ENCODE data around the gene MTARC2.

DNA sequence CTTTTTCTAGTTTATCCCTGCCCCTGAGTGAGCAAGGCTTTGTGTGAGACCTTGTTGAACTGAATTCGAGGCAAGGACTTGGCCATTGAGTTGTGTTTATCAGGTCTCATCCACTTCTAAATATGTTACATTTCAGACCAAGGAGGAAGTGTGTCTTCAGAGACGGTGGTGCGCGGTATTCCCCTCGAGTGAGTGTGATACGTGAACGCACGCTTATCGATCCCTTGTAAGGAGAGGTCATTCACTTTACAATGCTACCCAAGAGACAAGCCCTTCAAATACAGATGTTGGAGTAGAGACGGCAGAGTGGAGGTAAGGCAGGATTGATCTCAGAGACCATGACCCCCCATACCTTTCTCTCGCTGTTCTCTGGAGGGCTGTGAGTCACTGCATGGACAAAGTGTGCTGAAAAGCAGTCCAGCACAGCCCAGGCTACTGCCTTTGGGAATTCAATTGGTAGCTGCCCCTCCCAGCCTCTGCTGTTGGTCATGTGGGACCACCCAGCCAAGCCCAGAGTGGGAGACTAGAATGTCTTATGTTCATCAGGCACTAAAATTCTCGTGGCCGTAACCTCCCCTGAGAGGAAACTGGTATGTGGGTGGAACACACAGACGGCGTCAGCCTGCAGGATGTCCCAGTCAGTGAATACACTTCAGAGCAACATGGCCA is 22.3 kb downstream of the MTARC2 start:
- TF ChIP-seq, protein P1, sequence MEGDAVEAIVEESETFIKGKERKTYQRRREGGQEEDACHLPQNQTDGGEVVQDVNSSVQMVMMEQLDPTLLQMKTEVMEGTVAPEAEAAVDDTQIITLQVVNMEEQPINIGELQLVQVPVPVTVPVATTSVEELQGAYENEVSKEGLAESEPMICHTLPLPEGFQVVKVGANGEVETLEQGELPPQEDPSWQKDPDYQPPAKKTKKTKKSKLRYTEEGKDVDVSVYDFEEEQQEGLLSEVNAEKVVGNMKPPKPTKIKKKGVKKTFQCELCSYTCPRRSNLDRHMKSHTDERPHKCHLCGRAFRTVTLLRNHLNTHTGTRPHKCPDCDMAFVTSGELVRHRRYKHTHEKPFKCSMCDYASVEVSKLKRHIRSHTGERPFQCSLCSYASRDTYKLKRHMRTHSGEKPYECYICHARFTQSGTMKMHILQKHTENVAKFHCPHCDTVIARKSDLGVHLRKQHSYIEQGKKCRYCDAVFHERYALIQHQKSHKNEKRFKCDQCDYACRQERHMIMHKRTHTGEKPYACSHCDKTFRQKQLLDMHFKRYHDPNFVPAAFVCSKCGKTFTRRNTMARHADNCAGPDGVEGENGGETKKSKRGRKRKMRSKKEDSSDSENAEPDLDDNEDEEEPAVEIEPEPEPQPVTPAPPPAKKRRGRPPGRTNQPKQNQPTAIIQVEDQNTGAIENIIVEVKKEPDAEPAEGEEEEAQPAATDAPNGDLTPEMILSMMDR (IDR thresholded peaks at IDR 0.05), result no peak
- TF ChIP-seq POLR2A (IDR thresholded peaks at IDR 0.05; ENCODE audit: low read depth), result no peak

Data from esophagus muscularis mucosa (tissue), 3 donors.